Mesenteric fat pad (tissue), 1 donor: ENCODE results near the gene MCMBP. TPM values are rescaled to one million over a fixed set of nuclear protein-coding genes. Genes with fewer than 3 reads are reported as not detected.
"Not testable (repeated sequence)": the region's sequence is repeated elsewhere in the genome, so short reads cannot be mapped to it uniquely, and the experiment has no call there.

Source experiments
- DNase-seq: peaks from one replicate; pipeline ENCODE4 v3.0.0-alpha.2; 2020; ENCODE audit warnings: low spot score
- total RNA-seq: library from RNA; stranded (reverse); fragmentation: NEBNext Ultra II Directional; extraction: Animal tissue kit (Norgen Biotek cat#: 25700); gene quantifications from one replicate; pipeline ENCODE4 v1.2.1, GENCODE V29; 2021
- donor health status: DM: yes; HTN: yes; CAD: no.

The MCMBP gene
- total RNA-seq, 1 donor from 2014 or later = 56.0 TPM

- DNase-seq = no peak
These were observed 41.8 kb downstream of the MCMBP start for GRCh38 chr10:119830851-119831250.

GRCh38 chr10:119829429-119829828 is 43.2 kb downstream of the MCMBP start:
- no peak for DNase-seq

- DNase-seq = no peak
These were observed 45.2 kb downstream of the MCMBP start for GRCh38 chr10:119827430-119827829.

GRCh38 chr10:119826771-119827170 is 45.9 kb downstream of the MCMBP start:
- DNase-seq = no peak

- DNase-seq = no peak
These were observed 48.3 kb downstream of the MCMBP start for GRCh38 chr10:119824299-119824698.

GRCh38 chr10:119821182-119821581 is 51.5 kb downstream of the MCMBP start:
- DNase-seq = no peak

GRCh38 chr10:119818889-119819270 is 53.8 kb downstream of the MCMBP start:
- no peak for DNase-seq

- no peak for DNase-seq
These were observed 54.4 kb downstream of the MCMBP start for GRCh38 chr10:119817991-119818888.

GRCh38 chr10:119815671-119816070 is 57.0 kb downstream of the MCMBP start:
- DNase-seq = no peak

GRCh38 chr10:119812684-119813083 is 60.0 kb downstream of the MCMBP start:
- DNase-seq = no peak

- DNase-seq = no peak
These were observed 61.5 kb downstream of the MCMBP start for GRCh38 chr10:119811122-119811521.

GRCh38 chr10:119807960-119808697 is 64.5 kb downstream of the MCMBP start:
- DNase-seq = no peak

GRCh38 chr10:119806334-119807130 is 66.1 kb downstream of the MCMBP start:
- DNase-seq = no peak

- DNase-seq = no peak
These were observed 66.9 kb downstream of the MCMBP start for GRCh38 chr10:119805702-119806230.

GRCh38 chr10:119803264-119803663 is 69.4 kb downstream of the MCMBP start:
- no peak for DNase-seq

- DNase-seq = no peak
These were observed 70.6 kb downstream of the MCMBP start for GRCh38 chr10:119801998-119802538.

- DNase-seq = no peak
These were observed 71.5 kb downstream of the MCMBP start for GRCh38 chr10:119801176-119801575.

GRCh38 chr10:119796039-119796438 is 76.6 kb downstream of the MCMBP start:
- no peak for DNase-seq

GRCh38 chr10:119795101-119795500 is 77.5 kb downstream of the MCMBP start:
- DNase-seq = not testable (repeated sequence)

GRCh38 chr10:119786117-119786769 is 86.4 kb downstream of the MCMBP start:
- DNase-seq = no peak
